SW 1271 (cell line): Measurements from ENCODE around the gene HOXC12.

ENCODE experiments used
- DNase-seq, 2 experiments: peaks; one replicate each; lab custom pipeline; 2025; lab: John Stamatoyannopoulos, UW

The HOXC12 gene

DNA sequence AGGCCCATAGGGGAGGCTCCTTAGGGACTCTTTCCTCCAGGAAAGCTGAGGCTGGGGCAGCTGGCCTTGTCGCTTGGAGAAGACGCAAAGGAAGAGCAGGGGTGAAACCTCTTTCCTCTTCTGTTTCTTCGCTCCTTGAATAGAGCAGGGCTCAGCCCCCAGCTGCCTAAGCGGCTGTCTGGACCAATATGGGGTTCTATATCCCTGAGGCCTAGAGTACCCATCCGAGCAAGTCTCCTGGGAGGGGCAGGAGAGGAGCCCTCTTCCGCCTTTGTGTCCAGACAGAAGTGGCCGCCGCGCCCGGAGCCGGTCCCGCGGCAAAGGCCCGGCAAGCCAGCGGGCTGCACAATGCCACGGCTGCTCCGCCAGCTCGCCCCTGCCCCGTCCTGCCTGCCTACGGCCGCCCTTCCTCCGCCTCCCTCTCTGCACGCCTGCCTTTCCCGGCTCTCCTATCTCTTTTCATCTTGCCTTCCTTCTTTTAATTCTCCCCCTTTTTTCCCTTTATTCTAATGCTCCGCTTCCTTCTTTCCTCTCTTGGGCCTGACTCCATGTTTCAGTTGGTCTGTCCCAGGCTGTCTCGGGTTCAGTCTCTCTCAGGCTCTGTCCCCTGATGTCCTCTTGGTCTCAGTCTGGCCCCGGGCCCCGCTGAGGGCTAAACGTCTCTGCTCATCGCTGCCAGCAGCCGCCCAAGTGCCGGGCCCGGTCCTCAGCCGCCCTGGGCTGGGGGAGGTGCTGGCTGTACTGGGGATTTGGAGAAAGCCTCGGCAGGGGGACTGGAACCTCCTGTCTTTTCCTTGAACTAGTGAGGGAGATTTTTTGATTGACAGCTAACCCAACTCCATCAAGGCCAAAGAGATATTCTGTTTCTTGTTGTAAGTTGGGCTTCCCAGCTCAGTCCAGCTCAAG is 42.8 kb downstream of the HOXC12 start:
- no peak for DNase-seq

DNA sequence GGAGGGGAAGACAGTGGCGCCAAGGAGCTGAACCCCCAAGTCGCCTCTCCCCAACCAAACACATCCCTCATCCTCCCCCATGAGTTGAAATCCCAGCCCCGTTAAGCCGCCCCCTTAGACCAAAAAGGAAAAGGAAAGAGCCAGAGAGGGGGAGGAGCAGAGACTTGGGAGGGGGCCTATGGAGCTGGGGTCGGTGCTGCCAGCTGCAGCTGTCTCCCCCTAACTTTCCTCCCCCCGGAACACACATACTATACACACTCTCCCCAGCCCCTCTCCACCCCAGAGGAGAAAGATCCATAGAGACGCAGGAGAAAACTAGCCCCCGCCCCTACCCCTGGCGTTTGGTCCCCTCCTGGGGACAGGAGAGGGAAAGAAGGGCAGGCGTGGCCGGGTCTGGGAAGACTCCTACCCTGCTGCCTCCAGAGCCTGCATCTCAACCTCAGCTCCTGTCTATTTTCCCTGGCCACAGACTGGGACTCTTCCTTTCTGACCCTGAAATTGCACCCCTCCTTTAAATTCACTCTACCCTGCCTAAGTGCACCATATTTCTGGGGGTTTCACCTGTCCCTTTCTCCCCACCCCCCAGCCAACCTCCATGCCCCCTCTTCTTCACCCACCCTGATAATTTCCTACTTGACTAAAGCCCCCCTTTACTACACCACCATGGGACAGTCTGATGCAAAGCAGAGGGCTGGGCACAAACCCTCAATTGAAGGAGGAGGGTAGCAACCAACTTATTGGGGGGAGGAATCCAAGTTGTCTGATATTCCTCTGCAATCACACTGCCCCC is 43.6 kb downstream of the HOXC12 start:
- no peak for DNase-seq

GRCh38 chr12:53998900-53999236 is 44.2 kb downstream of the HOXC12 start:
- DNase-seq, result no peak

DNA sequence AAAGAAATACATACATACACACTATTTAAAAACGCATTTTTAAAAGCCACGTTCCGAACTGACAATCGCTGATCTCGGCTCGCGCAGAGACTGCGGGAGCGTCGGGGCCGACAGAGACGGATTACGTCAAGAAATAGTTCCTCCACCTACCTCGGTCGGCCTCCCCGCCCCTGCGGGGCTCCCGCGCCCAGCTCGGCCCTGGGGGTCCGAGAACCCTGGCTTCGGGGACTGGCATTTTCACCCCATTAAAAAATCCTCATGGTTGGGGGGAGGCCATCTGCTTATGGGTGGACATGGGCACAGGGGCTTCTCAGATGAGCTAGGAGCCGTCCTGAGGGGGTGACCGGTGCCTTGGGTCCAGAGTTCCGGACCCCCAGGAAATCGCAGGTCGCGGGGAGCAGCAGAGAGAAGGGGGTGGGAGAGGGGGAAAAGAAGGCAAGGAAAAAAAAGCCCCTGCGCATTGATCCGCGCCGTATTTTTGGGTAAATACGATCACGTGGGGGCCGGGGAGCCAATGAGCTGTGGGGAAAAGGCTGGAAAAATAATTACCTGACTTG is 44.9 kb downstream of the HOXC12 start:
- peak in 1 of 2 experiments; percentile 38 for DNase-seq

- DNase-seq, result peak in 1 of 2 experiments; percentile 59
Observed at GRCh38 chr12:54000116-54001114, 45.7 kb downstream of the HOXC12 start, which contains the start of gene HOXC9. HOXC9 (plus strand) TSS chr12:54000161; CDS start chr12:54000189, 28 bp downstream.

- no peak for DNase-seq
Observed at GRCh38 chr12:54001283-54002187, 46.8 kb downstream of the HOXC12 start.

- DNase-seq, result no peak
Observed at GRCh38 chr12:54002278-54002914, 47.7 kb downstream of the HOXC12 start.

- DNase-seq, result no peak
Observed at GRCh38 chr12:54002915-54003389, 48.2 kb downstream of the HOXC12 start.

DNA sequence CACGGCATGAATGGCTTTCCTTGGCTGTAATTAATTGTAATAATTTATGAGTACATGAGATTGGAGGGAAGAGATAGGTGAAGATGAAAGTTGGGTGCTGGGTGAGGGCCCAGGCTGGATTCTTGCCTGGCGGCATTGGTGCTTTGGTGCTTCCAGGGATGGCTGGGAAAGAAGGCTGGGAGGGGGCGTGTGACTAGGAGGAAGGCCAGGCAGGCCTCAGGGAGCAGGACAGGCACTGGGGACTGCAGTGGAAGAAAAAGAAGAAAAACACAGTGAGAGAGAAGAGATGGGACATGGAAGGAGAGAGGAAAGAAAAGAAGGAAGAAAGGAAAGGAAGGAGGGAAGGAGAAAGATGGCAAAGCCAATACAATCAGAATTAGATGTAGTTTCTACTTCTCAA is 48.9 kb downstream of the HOXC12 start:
- no peak for DNase-seq

DNA sequence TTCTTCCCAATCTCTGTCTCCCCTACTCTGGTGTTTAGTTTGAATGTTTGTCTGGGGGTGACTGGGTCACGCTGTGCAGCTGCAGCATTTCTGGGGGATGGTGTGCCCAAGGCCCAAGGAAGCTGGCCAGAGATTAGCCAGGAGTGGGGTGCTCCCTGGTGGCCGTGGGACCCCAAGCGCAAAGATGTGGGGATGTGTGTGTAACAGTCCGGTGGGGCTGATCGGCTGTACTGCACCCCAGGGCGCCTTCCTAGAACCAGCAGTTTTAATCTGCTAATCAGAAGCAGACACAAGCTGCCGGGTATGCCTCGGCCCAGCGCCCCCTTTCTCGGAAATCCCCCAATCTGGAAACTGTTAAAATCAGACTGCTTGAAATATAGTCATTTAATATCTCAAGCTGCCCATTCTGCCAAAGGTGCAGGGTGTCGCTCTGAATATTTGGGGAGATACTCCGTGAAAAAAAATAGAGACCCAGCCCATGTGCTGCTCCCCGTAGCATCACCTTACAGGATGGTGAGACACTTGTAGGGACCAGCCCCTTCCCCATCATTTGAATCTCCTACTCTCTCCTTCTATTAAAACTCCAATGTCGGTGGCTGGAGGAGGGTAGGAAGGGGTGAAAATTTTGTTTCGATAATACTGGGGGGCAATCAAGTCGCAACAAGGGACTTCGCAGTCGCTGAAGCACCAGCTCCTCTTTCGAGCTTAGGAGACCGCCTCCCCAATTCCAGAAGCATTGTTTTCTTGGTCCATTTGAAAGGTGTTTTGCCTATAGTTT is 49.5 kb downstream of the HOXC12 start:
- DNase-seq, result peak in 1 of 2 experiments; percentile 7

DNA sequence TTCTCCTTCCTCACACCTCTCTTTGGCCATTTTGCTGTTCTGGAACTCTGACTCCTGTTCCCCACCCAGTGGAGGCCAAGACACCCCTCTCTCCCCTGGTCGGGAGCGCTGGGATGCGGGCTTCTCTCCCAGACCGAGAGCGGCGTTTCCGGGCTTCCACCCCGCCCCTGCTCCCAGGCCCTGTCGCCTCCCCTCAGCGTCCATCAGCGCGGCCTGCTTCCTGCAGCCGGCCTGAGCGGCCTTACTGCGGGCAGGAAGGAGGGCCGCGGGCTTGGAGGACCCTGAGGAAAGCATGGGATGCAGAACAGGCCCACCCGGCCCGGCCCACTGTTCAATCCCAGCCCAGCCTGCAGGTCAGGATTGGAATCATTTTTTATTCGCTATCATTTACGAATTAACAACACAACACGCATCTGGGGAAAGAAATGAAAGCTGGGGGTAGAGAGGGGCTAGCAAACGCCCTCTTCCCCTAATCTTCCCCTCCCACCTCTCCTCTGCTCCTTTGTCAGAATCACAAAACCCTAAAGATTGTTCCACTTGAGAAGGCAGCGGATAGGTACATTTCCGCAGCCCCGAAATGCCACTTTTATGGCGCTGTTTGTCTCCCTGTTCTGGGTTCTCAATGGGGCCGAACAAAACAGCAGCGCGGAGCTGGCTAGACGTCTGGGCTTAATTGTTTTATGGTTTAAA is 50.3 kb downstream of the HOXC12 start:
- DNase-seq, result no peak

GRCh38 chr12:54005531-54005852 is 50.8 kb downstream of the HOXC12 start:
- no peak for DNase-seq

GRCh38 chr12:54005853-54006558 is 51.3 kb downstream of the HOXC12 start:
- peak in 1 of 2 experiments; percentile 63 for DNase-seq

DNA sequence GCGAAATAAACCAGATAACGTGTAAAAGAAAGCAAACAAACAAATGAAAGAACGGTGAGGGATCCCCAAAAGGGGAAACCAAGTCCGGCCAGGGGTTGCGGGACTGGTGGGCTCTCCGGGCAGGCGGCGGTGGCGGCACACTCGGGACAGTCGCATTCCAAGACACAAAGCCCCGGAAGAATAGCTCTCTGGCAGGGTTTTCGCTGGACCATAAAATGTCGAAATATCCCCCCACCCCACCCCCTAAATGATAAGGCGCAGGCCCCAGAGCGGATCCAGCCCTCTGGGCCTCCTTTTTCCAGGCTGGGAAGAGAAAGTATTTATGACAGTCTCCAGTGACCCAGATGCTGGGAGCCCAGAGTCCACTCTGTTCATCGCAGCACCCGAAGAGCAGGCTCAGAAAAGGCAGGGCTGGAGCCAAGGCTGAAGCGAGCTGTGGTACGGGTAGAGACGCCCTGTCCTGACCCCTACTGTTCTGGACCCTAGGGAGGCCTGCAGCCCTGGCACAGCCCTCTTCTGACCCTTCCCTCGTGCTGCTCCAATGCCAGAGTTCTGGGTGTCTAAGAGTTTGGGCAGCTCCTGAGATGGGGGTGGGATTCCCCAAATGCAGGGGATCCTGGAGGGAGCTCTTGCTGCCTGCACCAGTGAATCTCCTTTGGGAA is 52.0 kb downstream of the HOXC12 start:
- no peak for DNase-seq

GRCh38 chr12:54007538-54008259 is 53.0 kb downstream of the HOXC12 start:
- no peak for DNase-seq

- no peak for DNase-seq
Observed at GRCh38 chr12:54008260-54008552, 53.5 kb downstream of the HOXC12 start.
